Uterus (tissue), 2 donors: ENCODE measurements around the gene SLC25A34.

Experiments
- CTCF ChIP-seq, 4 experiments: fragments of 200-600 bp in 2 of 4; fragments of 450-650 bp in 2 of 4; sonication (generic) in 2 of 4; IDR thresholded peaks; one replicate each; pipeline ENCODE4 v1.5.1; 2016 to 2019; ENCODE audit warnings: antibody characterized with exemption in 4 of 4, mild to moderate bottlenecking in 2 of 4, moderate library complexity in 1 of 4
- POLR2A ChIP-seq, 2 donors: fragments of 450-650 bp; IDR thresholded peaks; one replicate each; pipeline ENCODE4 v1.6.1; 2016; ENCODE audit warnings: antibody characterized with exemption in 2 of 2, mild to moderate bottlenecking in 1 of 2, moderate library complexity in 1 of 2

- TF ChIP-seq CTCF (IDR thresholded peaks at IDR 0.05) (no peak), POLR2A (IDR thresholded peaks at IDR 0.05) (no peak)
Observed at GRCh38 chr1:15712168-15712567, 23.9 kb upstream of the SLC25A34 start.
